Kidney tubule cell (primary cell): Measurements from ENCODE around the gene FAAP24.
"Not testable (repeated sequence)": the region's sequence is repeated elsewhere in the genome, so short reads cannot be mapped to it uniquely, and the experiment has no call there.

Source experiments
- DNase-seq: peaks from one replicate; pipeline ENCODE4 v3.0.0-alpha.2; 2018; ENCODE audit warnings: low spot score

Gene FAAP24, protein sequence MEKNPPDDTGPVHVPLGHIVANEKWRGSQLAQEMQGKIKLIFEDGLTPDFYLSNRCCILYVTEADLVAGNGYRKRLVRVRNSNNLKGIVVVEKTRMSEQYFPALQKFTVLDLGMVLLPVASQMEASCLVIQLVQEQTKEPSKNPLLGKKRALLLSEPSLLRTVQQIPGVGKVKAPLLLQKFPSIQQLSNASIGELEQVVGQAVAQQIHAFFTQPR

DNA sequence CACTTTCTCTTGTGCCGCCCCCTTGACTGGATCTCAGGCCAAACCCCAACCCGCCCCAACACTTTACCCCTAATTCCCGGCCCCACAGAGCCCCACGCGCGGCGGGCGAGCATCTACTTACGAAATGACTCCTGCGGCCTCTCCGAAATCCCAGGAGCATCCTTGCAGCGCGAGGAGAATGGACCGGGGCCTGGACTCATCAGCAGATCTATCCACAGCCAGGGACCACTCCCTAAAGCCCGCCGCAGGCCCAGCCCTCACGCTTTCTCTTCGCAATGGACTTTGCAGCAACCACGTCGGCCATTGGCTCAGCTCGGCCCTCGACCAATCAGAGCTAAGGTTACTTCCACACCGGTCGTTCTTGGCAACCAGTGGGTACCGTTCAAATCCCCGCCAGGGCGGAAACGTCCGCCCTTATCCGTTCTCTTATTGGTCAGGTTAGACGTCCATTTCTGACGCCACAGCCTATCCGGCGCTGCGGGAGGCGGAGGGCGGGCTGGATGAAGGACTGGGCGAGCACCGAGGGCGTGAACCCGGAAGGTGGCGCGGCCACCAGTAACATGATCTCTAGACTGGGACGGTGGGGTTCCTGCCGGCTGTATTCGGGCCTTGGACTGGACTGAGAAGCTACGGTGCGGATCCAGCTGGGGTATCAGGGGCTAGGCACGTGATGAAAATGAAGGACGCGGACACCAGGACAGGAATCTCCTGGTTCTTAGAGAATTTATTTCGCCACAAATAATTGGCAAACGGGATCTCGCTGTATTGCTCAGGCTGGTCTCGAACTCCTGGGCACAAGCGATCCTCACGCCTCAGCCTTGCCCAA lies at the start of gene FAAP24, which contains the start of gene CEP89:
Gene FAAP24, plus strand, starts transcription at position 528 of the 826 bp plus-strand sequence. CDS start 955 bp downstream, outside the sequence.
Gene CEP89, minus strand, starts transcription at position 244 of the 826 bp plus-strand sequence. Its CDS starts 84 bp downstream, at position 160.
- DNase-seq = peak; percentile 100

DNA sequence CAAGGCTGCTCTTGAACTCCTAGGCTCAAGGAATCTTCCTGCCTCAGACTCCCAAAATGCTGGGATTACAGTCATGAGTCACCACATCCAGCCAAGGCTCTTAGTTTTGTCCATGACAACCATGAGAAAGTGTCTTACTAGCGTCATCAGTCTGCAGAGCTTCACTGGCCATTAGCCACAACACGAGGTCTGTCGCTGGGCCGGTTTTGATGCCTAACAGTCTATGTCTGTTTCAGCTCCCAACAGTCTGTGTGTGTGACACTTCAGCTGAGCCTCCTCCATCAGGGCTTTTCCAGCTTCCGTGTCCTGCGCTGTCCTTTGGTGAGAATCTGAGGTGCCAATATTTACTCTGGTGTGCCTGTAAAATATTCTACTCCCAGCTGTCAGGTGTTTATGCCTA lies 47.8 kb upstream of the FAAP24 start:
- no peak for DNase-seq

DNA sequence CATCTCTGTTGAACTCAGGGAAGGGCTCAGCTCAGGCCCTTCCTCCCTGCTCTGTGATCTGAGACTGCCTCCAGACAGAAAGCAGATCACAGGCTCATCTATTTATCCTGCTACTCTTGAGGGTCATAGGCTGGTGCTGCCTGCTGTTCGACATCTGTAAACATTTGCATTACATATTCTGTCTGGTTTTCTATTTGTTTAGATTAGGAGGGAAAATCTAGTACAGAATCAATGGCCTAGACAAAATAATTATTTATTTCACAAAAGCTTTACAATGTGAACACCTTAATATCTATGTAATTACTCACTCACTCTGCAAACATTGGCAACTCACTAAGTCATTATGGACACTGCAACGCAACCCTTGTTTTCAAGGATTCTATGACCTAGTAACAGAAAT lies 43.2 kb upstream of the FAAP24 start:
- DNase-seq = no peak

DNA sequence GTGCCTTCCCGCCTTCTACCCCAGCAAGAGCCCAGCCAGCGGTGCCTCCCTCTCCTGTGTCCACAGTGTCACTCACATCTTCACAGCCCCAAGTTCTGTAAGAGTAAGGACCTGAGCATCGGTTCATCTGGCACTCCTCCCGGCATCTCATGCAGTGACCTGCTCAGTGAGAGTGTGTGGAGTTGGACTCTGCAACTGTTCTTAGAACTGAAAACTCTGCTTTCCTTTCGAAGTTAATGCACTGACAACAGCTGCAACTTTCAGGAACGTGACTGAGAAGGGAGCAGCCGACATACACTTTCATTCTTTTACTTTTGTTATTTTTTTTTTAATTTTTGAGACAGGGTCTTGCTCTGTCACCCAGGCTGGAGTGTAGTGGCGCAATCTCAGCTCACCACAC lies 41.5 kb upstream of the FAAP24 start:
- DNase-seq = no peak

DNA sequence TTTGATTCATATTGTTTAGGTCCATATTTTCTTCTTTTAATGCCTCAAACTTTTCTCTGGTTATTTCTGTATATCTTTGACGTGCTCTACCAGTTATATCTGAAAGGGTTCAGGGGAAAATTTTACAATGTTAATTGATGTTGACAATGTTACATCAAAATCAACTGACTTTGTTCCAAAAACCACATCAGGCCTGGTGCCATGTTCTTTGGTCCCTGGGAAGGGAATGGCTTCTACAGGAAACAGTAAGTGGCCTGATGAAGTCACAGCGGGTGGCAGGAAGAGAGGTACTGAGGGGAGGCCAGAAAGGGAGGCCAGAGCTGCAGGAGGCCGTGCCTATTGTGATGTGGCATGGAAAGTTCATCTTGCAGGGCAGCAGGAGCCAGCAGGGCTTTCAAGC lies 38.5 kb upstream of the FAAP24 start:
- DNase-seq = no peak

DNA sequence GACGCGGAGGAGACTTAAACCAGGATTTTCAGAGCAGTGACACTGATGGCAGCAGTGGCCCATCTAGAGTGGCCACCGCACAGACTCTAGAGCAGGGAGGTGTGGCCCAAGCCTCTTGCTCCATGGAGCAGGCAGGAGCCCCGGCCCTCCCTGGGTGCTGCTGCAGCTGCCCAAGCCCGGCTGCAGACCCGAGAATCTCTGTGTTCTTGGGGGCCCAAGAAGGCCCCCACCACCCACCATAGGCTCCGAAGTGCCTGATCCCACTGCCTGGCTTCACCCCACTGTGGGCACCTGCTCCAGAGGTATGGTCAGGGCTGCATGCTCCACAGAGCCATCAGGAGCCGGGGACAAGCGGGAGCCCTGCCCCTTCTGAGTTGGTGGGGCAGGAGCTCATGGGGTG lies 36.4 kb upstream of the FAAP24 start:
- no peak for DNase-seq

DNA sequence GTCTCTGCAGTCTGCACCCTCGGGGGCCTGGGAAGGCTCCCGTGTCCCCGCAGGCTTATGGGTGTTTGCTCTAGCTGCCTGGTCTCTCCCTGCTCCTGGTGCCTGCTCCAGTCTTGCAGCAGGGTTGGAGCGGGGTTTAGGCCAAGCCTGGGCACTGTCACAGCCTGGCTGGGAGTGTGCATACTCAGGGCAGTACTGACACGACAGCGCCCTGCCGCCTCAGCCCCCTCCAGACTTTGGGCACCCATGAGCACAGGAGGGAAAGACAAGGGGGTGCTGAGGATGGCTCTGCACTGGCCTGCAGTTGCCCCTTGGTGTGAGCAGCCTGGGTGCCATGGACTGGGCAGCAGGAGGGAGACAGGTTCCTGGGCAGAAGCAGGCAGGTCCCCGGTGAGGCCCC lies 36.0 kb upstream of the FAAP24 start:
- DNase-seq = no peak

DNA sequence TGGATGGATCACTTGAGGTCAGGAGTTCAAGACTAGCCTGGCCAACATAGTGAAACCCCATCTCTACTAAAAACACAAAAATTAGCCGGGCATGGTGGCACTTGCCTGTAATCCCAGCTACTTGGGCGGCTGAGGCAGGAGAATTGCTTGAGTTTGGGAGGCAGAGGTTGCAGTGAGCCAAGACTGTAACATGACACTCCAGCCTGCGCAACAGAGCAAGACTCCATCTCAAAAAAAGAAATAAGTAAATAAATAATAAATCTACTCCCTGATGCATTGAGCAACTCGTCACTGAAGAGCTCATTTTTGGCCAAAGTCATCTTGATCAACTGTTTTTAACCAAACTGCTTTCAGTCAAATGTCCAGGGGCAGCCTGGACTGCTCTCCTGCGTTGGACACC lies 30.8 kb upstream of the FAAP24 start:
- DNase-seq = not testable (repeated sequence)

DNA sequence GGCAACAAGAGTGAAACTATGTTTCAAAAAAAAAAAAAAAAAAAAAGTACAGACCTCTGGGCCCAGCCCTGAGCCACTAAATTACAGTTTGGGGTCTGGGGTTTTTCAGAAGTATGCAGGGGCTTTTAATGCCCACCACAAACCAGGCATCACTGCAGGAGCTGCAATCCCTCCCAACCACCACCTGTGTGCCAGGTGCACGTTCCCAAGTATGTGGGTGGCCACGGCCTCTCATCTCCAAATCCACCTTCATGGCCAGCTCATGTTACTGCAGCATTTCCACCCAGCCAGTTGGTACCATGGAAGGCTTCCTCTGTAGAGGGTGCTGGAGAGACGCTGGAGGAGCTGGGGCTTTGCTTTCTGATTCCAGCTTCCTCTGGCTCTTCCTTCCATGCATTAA lies 26.8 kb upstream of the FAAP24 start:
- DNase-seq = no peak

DNA sequence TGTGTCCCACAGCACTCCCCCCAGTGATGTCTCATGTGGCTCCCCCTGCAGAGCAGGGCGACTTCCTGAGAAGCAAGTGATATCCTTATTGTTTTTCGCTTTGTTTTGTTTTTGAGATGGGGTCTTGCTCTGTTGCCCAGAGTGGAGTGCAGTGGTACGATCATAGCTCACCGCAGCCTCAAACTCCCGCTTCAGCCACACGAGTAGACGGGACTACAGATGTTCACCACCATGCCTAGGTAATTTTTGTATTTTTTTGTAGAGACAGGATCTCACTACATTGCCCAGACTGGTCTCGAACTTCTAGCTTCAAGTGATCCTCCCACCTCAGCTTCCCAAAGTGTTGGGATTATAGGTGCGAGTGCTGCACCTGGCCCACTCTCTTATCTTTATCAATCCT lies 5.3 kb upstream of the FAAP24 start:
- DNase-seq = no peak

DNA sequence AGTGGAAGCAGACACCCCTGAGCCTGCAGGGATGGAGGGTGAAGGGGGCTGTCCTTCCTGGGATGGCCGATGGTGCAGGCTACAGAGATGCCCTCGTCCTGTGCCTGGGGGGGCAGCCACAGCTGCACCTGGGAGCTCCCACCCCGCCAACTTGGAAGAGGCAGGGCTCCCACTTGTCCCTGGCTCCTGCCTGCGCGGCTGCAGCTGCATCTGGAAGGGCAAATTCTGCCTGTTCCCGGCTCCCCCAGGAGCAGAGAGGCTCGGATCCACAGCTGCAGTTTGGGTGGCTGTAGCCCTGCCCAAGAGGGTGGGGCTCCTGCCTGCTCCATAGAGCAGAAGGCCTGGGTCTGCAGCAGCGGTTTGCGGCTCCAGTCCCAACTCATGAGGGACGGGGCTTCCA lies 2.5 kb upstream of the FAAP24 start:
- no peak for DNase-seq

DNA sequence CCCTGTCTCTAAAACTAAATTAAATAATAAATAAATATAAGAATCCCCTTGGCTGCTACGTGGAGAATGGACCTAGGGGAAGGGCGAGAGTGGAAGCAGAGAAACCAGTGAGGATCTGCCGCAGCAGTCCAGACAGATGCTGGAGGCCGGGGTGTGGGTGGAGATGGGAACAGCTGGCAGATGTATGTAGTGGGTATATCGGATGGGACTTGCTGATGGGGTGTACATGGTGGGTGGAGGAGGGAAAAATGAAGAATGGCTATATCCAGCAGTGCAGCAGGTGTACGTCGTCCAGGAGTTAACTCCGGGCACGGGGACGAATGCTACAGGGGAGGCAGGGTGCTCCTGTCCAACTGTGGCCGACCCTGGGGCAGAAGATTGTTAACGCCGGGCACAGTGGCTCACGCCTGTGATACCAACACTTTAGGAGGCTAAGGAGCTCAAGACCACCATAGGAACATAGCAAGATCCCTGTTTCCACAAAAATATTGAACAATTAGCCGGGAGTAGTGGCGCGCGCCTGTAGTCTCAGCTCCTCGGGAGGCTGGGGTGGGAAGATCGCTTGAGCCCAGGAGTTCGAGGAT lies 938 bp upstream of the FAAP24 start:
- DNase-seq = no peak

DNA sequence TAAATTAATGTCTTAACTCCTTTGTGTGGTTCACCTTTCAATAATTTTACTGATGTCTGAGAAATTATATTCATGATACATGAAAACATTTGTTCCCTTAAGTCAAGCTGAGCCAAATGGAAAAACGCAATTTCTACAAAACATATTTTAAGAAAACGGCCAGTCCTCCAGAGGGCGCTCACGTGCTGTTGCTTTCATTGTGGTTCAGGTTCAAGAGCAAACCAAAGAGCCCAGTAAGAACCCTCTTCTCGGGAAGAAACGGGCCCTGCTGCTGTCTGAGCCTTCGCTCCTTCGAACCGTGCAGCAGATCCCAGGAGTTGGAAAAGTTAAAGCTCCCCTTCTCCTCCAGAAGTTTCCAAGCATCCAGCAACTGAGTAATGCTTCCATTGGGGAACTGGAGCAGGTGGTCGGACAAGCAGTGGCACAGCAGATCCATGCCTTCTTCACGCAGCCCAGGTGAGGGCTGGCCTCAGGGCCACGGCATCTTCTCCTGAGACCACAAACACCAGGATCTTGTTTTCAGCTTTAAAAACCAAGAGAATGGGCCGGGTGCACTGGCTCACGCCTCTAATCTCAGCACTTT lies 4.3 kb downstream of the FAAP24 start:
- peak; percentile 71 for DNase-seq

DNA sequence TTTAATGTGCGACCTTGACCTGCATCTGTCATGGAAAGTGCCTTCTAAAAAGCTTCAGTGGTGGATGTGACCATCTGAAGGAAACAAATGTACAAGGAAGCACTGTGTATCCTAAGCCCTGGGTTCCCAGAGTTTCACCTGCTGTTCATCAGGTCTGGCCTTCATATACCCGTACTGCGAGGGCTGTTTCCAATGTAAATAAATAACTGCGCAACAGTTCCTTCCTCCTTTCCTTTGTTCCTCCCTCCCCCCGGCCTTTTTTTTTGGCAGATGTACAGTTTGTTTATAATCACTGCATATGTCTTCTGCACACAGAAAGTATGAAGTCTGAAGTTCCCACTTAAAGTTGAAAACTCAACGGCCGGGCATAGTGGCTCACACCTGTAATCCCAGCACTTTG lies 5.2 kb downstream of the FAAP24 start:
- no peak for DNase-seq

DNA sequence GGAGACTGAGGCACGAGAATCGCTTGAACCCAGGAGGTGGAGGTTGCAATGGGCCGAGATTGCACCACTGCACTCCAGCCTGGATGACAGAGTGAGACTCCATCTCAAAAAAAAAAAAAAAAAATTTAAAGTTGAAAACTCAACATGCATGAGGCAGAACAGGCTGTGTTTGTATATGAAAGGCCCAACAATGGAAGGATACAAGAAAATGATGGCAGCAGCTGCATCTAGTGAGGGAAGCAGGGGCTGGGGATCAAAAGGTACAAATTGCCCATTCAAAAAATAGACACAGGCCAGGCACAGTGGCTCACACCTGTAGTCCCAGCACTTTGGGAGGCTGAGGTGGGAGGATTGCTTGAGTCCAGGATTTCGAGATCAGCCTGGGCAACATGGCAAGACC lies 5.8 kb downstream of the FAAP24 start:
- DNase-seq = not testable (repeated sequence)

DNA sequence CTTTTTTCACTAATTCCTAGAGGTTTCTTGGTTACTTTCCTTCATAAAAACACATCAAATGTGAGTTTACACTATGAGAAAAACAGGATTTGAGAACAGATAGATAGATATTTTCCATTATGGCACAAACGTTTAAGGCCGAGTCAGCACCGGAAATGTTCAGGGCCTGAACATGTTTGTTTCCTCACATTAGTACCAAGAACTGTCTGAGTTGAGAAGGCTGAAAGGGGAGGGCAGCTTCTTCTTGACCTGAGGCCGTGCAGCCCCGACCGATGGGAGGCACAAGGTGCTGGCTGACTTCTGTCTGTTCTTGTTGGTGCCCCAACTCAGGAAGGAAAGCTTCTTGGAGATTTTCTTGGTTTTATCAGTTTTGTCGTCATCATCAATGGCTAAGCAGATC lies 7.8 kb downstream of the FAAP24 start:
- DNase-seq = not testable (repeated sequence)

DNA sequence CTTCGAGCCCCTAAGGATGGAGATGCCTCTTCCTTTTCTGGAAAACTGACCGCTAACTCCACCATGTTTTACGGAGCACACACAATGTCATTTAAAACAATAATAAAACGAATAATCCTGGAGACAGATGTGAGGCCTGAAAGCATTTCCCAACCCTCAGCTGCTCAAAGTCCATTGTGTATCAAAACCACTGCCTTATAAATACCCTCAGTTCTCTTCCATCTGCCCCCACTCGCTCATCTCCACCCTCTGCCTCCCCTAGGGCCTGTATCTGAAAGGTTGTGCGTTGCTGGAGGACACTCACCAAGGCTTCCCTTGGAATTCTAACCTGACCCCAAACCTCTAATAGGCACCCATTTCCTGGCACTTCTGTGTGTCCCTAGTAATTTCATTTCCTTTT lies 10.4 kb downstream of the FAAP24 start:
- DNase-seq = not testable (repeated sequence)

DNA sequence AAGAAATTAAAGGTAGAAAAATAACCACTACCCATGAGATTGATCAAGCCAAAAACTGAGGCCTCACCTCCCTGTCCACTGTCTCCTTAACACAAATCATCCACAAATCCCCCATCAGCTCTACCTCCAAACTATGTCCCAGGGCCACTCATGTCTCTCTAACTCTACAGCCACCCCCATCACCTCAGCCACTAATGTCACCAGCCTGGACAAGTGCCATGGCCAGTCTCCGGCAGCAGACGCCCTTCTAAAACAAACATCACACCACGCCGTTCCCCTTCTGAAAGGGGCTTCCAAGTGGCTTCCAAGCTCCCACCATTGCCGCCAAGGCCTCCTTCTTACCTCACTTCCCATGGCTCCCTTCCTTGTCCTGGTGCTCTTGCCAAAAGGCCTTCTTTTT lies 16.2 kb downstream of the FAAP24 start:
- DNase-seq = not testable (repeated sequence)

DNA sequence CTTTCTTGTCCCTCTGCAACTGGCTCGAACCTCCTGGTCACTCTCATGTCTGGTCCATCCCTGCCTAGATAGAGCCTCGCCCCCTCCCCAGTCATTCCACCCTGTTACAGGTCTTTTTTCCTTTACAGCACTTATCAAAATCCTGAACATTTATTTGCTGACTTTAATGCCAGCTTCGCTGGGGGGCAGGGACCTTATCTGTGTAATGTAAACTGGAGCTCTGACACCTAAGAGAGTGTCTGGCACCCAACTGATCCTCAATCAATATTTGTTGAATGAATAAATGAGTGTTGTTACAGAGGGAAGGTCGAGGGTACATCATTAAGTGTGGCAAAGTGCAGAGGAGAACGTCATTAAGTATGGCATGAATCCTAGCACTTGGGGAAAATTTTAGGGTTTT lies 16.7 kb downstream of the FAAP24 start:
- no peak for DNase-seq

DNA sequence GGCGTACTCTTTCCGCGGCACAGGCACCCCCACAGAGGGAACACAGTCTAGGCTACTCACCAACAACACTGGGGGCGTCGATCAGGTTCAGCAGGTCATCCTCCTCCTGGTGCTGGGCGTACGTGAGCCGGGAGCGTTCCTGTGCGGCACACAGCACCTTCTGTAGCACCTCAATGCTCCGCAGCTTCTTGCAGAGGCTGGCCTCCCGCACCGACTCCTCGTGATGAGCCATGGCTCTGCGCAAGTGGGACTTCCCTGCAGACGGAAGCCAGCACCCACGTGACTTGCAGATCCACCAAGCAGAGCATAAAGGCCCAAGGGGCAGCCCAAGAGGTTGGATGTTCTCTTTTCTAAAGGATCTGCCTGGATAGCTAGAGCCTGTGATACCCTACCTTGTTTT lies 23.9 kb downstream of the FAAP24 start:
- not testable (repeated sequence) for DNase-seq

DNA sequence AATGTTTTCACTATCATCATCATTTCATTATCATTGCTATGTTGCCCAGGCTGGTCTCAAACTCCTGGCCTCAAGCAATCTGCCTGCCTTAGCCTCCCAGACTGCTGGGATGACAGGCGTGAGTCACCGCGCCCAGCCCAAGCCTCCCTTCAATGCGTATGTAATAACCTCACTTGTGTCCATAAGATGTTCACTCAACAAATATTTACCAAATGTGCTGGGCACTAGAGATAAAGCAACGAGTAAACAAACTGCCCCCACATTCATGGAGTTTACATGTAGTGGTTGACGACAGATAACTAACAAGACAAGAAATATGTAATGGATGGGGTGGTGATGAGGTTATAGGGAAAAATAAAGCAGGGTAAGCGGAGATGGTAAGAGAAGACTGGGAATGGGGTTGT lies 25.0 kb downstream of the FAAP24 start:
- DNase-seq = not testable (repeated sequence)

DNA sequence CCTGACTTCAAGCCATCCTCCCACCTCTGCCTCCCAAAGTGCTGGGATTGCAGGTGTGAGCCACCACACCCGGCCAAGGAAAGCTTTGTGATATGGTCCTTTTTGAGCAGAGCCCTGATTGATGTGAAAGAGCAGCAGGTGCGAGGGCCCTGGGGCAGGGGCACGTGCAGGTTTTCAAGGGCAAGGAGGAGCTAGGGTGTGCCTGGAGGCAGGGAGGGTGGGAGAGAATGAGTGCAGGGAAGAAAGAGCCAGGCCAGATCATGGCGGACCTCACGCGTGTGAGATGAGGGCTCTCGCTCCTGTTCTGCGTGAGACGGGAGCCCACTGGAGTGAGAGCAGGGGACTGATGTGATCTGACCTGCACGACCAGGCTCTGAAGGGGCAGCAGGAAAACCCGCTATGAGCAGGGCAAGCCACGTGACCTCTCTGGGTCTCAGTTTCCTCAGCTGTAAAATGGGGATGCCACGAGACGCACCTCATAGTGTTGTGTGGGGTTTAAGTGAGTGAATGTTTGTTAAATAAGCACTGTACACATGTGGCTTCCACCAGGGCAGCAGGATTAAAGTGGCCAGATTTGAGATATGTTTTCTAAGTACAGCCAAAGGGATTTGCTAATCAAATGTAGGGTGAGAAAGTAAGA lies 25.8 kb downstream of the FAAP24 start:
- no peak for DNase-seq
